ENCODE results near the gene P3H3. TPM values are rescaled to one million over a fixed set of nuclear protein-coding genes. Genes with fewer than 3 reads are reported as not detected.
"Not testable (repeated sequence)": the region's sequence is repeated elsewhere in the genome, so short reads cannot be mapped to it uniquely, and the experiment has no call there.

P3H3 gene
- total RNA-seq, 2 experiments from 2014 or later: 1.9 to 2.0 TPM

DNA sequence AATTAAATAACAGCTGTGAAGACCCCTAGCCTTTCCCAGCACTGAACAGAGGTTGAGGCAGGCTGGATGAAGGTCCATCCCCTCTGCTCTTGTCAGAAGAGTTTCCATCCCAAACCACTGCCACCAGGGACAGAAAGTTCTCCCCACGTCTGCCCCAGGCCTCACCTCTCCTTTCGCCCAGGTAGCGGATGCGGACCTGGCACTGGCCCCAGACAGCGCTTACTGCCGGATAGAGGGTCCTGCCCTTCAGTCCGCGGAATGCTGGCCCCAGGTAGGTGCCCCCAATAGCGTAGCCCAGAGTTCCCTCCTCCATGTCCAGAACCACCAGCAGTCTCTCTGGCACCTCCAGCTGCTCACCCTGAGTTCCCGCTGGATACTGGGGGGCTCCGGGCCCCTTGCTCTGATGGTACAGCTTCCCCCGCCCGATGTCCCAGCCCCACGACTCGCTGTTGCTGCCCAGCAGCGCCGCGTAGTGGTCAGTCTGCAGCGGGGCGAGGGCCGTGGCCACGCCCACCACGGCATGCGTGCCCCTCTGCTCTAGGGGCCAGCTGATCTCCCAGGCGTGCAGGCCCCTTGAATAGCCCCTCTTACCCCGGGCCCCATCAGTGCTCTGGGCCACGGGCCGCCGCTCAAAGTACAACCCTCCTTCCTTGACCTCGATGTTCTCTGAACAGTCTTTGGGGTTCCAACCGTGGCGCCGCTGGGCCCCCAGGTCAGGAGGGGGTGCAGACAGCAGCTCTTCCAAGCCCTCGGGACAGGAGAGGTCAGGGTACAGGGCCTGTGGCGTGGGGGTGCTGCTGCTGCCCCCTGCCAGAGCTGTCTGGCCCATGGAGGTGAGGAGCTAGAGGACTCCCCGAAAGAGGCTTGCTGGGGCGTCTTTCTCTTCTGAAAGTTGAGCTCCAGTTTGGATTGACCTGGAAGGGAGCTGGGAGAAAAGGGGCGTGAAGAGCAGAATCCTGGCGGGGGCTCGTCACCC, 44.2 kb downstream of the P3H3 start:
- CTCF ChIA-PET: interaction anchor here (0.6 to 3.8 kb wide), 34 partner anchors 10 to 508 kb away, joined by 3 to 33 read pairs (median 4); partner anchors contain the start of genes C12orf57, CDCA3, COPS7A and ENO2
- no peaks in the 10 kb centered on the region for H3K27me3 Mint-ChIP-seq (ENCODE audit: low read depth)
- DNase-seq: peak; percentile 86
- H3K36me3 Mint-ChIP-seq (ENCODE audit: low read depth): peaks cover 44% of the 10 kb centered on the region
- H3K9me3 Mint-ChIP-seq: no peaks in the 10 kb centered on the region
- peak overlapping the region; percentile 81 for H3K27ac Mint-ChIP-seq
- intact Hi-C loops (cut with micrococcal nuclease): loop anchor here (1.0 to 5.0 kb wide), 13 partner anchors 19 to 1155 kb away; partner anchors contain the start of genes EMG1, ENO2, LPCAT3 and LRRC23
- peak overlapping the region; percentile 88 for H3K4me3 Mint-ChIP-seq
- H3K4me1 Mint-ChIP-seq (ENCODE audit: low read depth): peaks cover 47% of the 10 kb centered on the region

DNA sequence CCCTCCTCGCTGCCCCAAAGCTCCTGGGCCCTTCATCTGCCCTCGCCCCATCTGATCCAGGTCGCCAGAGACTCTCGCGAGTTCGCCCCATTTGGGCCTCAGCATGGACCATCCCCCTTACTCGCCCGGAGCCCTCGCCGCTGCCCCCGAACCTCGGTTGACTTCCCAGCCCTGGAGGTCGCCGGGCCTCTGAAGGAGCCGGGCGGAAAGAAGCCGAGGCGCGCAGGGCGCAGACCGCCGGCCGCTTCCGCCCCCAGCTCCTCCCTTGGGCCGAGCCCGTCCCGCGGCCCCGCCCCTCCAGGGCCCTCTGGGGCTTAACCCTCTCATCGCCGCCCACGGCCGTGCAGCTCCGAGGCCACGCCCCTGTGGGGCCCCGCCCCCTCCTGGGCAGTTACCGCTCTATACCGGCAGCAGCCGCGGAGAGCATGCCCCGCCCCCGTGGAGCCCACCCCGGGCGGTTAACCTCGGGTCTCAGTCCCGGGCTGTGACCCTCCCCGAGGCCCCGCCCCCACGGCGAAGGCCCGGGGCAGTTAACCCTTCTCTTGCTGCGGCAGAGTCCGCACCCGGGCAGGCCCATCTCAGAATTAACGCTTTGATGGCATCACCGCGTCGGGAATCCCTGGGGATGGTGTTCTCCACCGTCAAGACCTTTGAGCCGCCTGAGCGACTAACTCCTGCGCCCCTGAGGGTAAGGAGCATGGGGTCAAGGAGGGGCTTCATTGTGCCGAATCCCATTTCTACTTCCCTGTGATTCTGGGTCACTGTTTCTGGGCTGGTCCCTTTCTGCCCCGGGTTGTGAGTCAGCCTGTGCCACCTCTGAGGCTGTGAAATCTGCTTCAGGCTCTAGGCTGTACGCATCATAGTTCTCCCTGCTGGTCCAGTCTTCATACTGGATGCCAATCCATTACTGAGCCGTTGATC, 45.1 kb downstream of the P3H3 start, which contains the start of gene SPSB2:
Gene SPSB2, minus strand, starts transcription at position 210 of the 921 bp plus-strand sequence. CDS start 402 bp downstream, outside the sequence.
- H3K4me1 Mint-ChIP-seq (ENCODE audit: low read depth): peaks cover 45% of the 10 kb centered on the region
- CTCF ChIA-PET: interaction anchor here (0.6 to 3.8 kb wide), 30 partner anchors 9 to 335 kb away, joined by 3 to 33 read pairs (median 4); partner anchors contain the start of genes CDCA3, COPS7A, ENO2 and USP5
- peak; percentile 99 for DNase-seq
- peak within 1 kb of the TSS; percentile 81 for H3K27ac Mint-ChIP-seq
- intact Hi-C loops (cut with micrococcal nuclease): loop anchor here (1.0 to 5.0 kb wide), 13 partner anchors 18 to 1154 kb away; partner anchors contain the start of genes EMG1, ENO2, LPCAT3 and LRRC23
- H3K9me3 Mint-ChIP-seq: no peaks in the 10 kb centered on the region
- H3K4me3 Mint-ChIP-seq: peak within 1 kb of the TSS; percentile 88
- peaks cover 39% of the 10 kb centered on the region for H3K36me3 Mint-ChIP-seq (ENCODE audit: low read depth)
- H3K27me3 Mint-ChIP-seq (ENCODE audit: low read depth): no peaks in the 10 kb centered on the region

DNA sequence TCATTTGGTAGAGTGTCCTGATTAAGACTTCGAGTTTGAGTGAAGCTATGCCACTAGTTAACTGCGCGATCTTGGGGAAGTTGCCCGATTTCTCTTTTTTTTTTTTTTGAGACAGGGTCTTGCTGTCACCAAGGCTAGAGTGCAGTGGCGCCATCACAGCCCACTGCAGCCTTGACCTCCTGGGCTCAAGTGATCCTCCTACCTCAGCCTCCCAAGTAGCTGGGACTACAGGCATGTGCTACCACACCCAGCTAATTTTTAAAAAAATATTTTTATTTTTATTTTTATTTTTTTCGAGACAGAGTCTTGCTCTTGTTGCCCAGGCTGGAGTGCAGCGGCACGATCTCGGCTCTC, 45.8 kb downstream of the P3H3 start:
- intact Hi-C loops (cut with micrococcal nuclease): loop anchor here (5.0 kb wide), 2 partner anchors 78 to 1153 kb away; partner anchors contain the start of gene PTPN6

DNA sequence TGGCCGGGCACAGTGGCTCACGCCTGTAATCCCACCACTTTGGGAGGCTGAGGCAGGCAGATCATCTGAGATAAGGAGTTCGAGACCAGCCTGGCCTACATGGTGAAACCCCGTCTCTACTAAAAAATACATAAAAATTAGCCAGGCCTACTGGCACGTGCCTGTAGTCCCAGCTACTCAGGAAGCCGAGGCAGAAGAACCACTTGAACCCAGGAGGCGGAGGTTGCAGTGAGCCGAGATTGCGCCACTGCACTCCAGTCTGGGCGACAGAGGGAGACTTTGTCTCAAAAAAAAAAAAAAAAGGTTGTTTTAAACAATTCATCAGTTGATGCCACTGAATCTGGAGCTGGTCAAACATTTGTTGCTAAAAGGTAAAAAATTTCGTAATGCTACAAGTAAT, 51.6 kb downstream of the P3H3 start:
- H3K4me1 Mint-ChIP-seq (ENCODE audit: low read depth); H3K4me3 Mint-ChIP-seq; DNase-seq; intact Hi-C loops (cut with micrococcal nuclease); H3K9me3 Mint-ChIP-seq; H3K27ac Mint-ChIP-seq; H3K27me3 Mint-ChIP-seq (ENCODE audit: low read depth): not testable (repeated sequence)
- peaks cover 11% of the 10 kb centered on the region for H3K36me3 Mint-ChIP-seq (ENCODE audit: low read depth)
- CTCF ChIA-PET: interaction anchor here (0.6 to 4.2 kb wide), 3 partner anchors 8 to 27 kb away, joined by 3 to 22 read pairs (median 4); partner anchors contain the start of gene SPSB2

More for the DNA sequence above, 45.8 kb downstream of the P3H3 start:
- H3K36me3 Mint-ChIP-seq (ENCODE audit: low read depth): peaks cover 33% of the 10 kb centered on the region
- H3K4me3 Mint-ChIP-seq: peak overlapping the region; percentile 88
- H3K27me3 Mint-ChIP-seq (ENCODE audit: low read depth); H3K9me3 Mint-ChIP-seq; DNase-seq: not testable (repeated sequence)
- peak overlapping the region; percentile 55 for H3K27ac Mint-ChIP-seq
- CTCF ChIA-PET: interaction anchor here (0.6 to 3.8 kb wide), 6 partner anchors 8 to 171 kb away, joined by 3 to 33 read pairs (median 8); no protein-coding TSS in a partner anchor
- peaks cover 40% of the 10 kb centered on the region for H3K4me1 Mint-ChIP-seq (ENCODE audit: low read depth)

DNA sequence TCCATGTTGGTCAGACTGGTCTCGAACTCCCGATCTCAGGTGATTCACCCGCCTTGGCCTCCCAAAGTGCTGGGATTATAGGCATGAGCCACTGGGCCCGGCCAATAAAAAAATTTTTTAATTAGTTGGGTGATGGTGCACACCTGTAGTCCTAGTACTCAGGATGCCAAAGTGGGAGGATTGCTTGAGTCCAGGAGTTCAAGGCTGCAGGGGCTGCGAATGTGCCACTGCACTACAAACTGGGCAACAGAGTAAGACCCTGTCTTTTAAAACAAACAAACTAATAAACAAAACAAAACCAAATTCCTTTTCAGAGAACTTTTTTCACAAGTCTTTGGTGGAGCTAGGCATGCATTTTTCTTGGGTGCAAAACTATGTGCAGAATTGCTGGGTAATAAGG, 55.0 kb downstream of the P3H3 start:
- no peaks in the 10 kb centered on the region for H3K9me3 Mint-ChIP-seq
- intact Hi-C loops (cut with micrococcal nuclease): no loop called here
- H3K4me1 Mint-ChIP-seq (ENCODE audit: low read depth): peaks cover 1% of the 10 kb centered on the region
- CTCF ChIA-PET: interaction anchor here (1.3 to 4.2 kb wide), 2 partner anchors 11 to 14 kb away, joined by 3 to 22 read pairs; partner anchors contain the start of gene SPSB2
- no peaks in the 10 kb centered on the region for H3K27me3 Mint-ChIP-seq (ENCODE audit: low read depth)
- no peak for DNase-seq
- peaks cover 6% of the 10 kb centered on the region for H3K36me3 Mint-ChIP-seq (ENCODE audit: low read depth)
- no peak overlapping the region for H3K27ac Mint-ChIP-seq
- H3K4me3 Mint-ChIP-seq: no peak overlapping the region

DNA sequence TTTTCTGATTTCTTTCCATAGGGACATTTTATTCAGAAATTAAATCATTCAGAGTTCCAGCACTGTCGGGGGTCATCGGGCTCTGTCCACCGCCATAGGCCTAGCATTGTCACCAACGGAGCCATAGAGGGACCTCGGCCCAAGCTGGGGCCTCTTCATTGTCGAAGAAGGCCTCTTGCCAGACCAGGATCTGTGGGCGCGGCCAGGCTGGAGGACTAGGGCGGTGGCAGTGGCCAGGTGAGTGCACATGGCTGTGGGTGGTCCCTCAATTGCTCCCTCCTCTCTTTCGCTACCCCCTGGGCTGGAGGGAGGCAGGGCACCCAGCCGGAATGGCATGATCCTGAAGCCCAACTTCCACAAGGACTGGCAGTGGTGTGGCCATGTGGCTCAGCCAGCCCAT, 55.5 kb downstream of the P3H3 start:
- Mint-ChIP-seq H3K4me1 (ENCODE audit: low read depth) (peaks cover 1% of the 10 kb centered on the region), H3K9me3 (no peaks in the 10 kb centered on the region), H3K27me3 (ENCODE audit: low read depth) (no peaks in the 10 kb centered on the region), H3K4me3 (no peak overlapping the region), H3K36me3 (ENCODE audit: low read depth) (peaks cover 6% of the 10 kb centered on the region), H3K27ac (no peak overlapping the region)
- CTCF ChIA-PET: interaction anchor here (1.3 to 4.2 kb wide), 2 partner anchors 11 to 14 kb away, joined by 3 to 22 read pairs; partner anchors contain the start of gene SPSB2
- DNase-seq: no peak
- intact Hi-C loops (cut with micrococcal nuclease): no loop called here

DNA sequence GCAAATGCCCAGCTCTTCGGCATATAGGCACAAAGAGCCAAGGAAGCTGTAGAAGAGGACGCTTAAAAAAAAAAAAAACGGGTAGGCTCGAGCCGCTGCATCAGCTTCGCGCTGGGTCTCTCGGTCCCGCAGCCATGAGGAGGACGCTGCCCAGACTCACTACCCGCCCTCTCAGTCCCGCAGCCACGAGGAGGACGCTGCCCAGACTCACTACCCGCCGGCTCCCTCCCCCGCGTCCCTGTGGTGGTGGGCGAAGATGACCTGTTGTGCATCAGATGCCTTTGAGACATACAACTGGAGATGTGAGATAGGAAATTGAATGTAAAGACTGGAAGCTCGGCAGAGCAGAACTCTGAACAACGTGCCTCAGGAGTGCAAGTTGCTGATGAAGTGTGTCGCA, 56.3 kb downstream of the P3H3 start:
- Mint-ChIP-seq H3K36me3 (ENCODE audit: low read depth) (peaks cover 6% of the 10 kb centered on the region), H3K4me1 (ENCODE audit: low read depth) (no peaks in the 10 kb centered on the region), H3K4me3 (no peak overlapping the region), H3K27ac (no peak overlapping the region), H3K27me3 (ENCODE audit: low read depth) (no peaks in the 10 kb centered on the region), H3K9me3 (no peaks in the 10 kb centered on the region)
- DNase-seq: no peak
- CTCF ChIA-PET: no interaction called here
- intact Hi-C loops (cut with micrococcal nuclease): no loop called here

DNA sequence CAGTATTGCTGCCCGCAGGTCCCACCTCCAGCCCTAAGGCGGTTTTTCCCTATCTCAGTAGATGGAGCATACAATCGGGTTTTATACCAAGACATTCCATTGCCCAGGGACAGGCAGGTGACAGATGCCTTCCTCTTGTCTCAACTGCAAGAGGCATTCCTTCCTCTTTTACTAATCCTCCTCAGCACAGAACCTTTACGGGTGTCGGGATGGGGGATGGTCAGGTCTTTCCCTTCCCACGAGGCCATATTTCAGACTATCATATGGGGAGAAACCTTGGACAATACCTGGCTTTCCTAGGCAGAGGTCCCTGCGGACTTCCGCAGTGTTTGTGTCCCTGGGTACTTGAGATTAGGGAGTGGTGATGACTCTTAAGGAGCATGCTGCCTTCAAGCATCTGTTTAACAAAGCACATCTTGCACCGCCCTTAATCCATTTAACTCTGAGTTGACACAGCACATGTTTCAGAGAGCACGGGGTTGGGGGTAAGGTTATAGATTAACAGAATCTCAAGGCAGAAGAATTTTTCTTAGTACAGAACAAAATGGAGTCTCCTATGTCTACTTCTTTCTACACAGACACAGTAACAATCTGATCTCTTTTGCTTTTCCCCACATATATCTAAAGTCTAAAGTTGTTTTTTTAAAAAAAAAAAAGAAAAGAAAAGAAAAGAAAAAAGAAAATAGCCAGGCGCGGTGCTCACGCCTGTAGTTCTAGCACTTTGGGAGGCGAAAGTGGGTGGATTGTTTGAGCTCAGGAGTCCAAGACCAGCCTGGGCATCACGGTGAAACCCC, 58.2 kb downstream of the P3H3 start:
- CTCF ChIA-PET: interaction anchor here (1.5 kb wide), 1 partner anchor 17 kb away, joined by 4 read pairs; no protein-coding TSS in a partner anchor
- H3K4me3 Mint-ChIP-seq; H3K9me3 Mint-ChIP-seq; H3K27me3 Mint-ChIP-seq (ENCODE audit: low read depth); intact Hi-C loops (cut with micrococcal nuclease); H3K27ac Mint-ChIP-seq; H3K4me1 Mint-ChIP-seq (ENCODE audit: low read depth); H3K36me3 Mint-ChIP-seq (ENCODE audit: low read depth); DNase-seq: not testable (repeated sequence)

DNA sequence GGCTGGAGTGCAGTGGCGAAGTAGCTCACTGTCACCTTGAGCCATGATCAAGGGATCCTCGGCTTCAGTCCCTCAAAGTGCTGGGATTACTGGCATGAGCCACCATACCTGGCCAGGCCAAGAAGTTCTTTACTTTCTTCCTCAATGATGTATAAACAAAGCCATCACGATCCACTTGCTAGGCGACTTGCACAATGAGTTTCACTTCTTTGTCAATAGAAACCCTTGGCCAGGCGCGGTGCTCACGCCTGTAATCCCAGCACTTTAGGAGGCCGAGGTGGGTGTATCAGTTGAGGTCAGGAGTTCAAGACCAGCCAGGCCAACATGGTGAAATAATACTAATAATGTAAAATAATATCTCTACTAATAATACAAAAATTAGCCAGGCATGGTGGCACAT, 59.3 kb downstream of the P3H3 start:
- DNase-seq: no peak
- H3K4me1 Mint-ChIP-seq (ENCODE audit: low read depth): peaks cover 13% of the 10 kb centered on the region
- no peak overlapping the region for H3K4me3 Mint-ChIP-seq
- CTCF ChIA-PET: interaction anchor here (1.5 kb wide), 1 partner anchor 18 kb away, joined by 4 read pairs; no protein-coding TSS in a partner anchor
- intact Hi-C loops (cut with micrococcal nuclease): no loop called here
- H3K36me3 Mint-ChIP-seq (ENCODE audit: low read depth): peaks cover 6% of the 10 kb centered on the region
- H3K27ac Mint-ChIP-seq: no peak overlapping the region
- H3K27me3 Mint-ChIP-seq (ENCODE audit: low read depth): no peaks in the 10 kb centered on the region
- H3K9me3 Mint-ChIP-seq: no peaks in the 10 kb centered on the region

DNA sequence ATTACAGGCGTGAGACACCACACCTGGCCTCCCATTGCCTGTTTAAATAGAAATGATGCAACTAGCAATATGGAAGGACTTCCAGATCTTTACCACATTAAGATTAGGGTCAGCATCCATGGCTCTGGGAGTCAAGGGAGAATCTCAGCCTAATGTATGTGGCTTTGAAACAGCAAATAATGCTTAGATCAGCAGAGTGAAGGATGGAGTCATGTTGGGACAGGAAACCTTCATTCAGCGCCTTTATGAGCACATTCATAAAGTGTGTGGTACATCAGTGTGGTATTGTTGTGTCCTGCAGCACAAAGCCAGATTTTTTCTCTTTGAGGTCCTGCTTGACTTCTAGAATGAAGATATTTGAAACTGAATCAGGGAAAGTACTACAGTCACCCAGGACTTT, 60.2 kb downstream of the P3H3 start:
- CTCF ChIA-PET: no interaction called here
- Mint-ChIP-seq H3K4me3 (no peak overlapping the region), H3K27me3 (ENCODE audit: low read depth) (no peaks in the 10 kb centered on the region), H3K27ac (no peak overlapping the region), H3K9me3 (no peaks in the 10 kb centered on the region), H3K36me3 (ENCODE audit: low read depth) (peaks cover 6% of the 10 kb centered on the region), H3K4me1 (ENCODE audit: low read depth) (peaks cover 16% of the 10 kb centered on the region)
- DNase-seq: no peak
- intact Hi-C loops (cut with micrococcal nuclease): no loop called here

DNA sequence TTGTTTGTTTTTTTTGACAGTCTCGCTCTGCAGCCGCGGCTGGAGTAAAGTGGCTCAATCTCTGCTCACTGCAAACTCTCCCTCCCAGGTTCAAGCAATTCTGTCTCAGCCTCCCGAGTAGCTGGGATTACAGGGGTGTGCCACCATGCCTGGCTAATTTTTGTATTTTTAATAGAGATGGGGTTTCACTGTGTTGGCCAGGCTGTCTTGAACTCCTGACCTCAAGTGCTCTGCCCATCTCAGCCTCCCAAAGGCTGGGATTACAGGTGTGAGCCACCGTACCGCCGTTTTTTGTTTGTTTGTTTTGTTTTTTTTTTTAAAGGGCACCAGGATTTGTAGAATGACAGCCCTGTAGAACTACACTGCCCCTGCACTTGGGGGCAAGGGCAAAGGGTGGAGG, 60.6 kb downstream of the P3H3 start:
- CTCF ChIA-PET; H3K4me3 Mint-ChIP-seq; H3K27me3 Mint-ChIP-seq (ENCODE audit: low read depth); H3K27ac Mint-ChIP-seq; intact Hi-C loops (cut with micrococcal nuclease); H3K9me3 Mint-ChIP-seq; DNase-seq; H3K36me3 Mint-ChIP-seq (ENCODE audit: low read depth): not testable (repeated sequence)
- H3K4me1 Mint-ChIP-seq (ENCODE audit: low read depth): peaks cover 16% of the 10 kb centered on the region

All from activated naive CD4-positive, alpha-beta T cell treated with anti-CD3 and anti-CD28 coated beads for 36 hours (primary cell).